Loucy (cell line): Measurements from ENCODE around the gene CSN2.

Experiments used
- EZH2phosphoT487 ChIP-seq: fragments of 200-600 bp; IDR thresholded peaks from 2 replicates; pipeline ENCODE4 v1.6.1; 2018; ENCODE audit warnings: antibody characterized with exemption, mild to moderate bottlenecking, moderate library complexity, borderline replicate concordance
- TF ChIP-seq, protein P1 (sequence below): fragments of 200-600 bp; sonication (generic); conservative IDR thresholded peaks from 2 replicates; pipeline ENCODE4 v1.5.1; 2014; ENCODE audit warnings: mild to moderate bottlenecking, antibody characterized with exemption, low read length

- TF ChIP-seq, protein P1, sequence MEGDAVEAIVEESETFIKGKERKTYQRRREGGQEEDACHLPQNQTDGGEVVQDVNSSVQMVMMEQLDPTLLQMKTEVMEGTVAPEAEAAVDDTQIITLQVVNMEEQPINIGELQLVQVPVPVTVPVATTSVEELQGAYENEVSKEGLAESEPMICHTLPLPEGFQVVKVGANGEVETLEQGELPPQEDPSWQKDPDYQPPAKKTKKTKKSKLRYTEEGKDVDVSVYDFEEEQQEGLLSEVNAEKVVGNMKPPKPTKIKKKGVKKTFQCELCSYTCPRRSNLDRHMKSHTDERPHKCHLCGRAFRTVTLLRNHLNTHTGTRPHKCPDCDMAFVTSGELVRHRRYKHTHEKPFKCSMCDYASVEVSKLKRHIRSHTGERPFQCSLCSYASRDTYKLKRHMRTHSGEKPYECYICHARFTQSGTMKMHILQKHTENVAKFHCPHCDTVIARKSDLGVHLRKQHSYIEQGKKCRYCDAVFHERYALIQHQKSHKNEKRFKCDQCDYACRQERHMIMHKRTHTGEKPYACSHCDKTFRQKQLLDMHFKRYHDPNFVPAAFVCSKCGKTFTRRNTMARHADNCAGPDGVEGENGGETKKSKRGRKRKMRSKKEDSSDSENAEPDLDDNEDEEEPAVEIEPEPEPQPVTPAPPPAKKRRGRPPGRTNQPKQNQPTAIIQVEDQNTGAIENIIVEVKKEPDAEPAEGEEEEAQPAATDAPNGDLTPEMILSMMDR, result no peak
- no peak for TF ChIP-seq EZH2phosphoT487
Measured at GRCh38 chr4:69984030-69984443, 18.5 kb upstream of the CSN2 start.
